Inferior parietal cortex (tissue), 1 donor: Measurements from ENCODE around the gene PLCG2.
"Not testable (repeated sequence)": the region's sequence is repeated elsewhere in the genome, so short reads cannot be mapped to it uniquely, and the experiment has no call there.

Source experiments
- DNase-seq: peaks from one replicate; pipeline ENCODE4 v3.0.0-alpha.2; 2016; ENCODE audit errors: extremely low spot score

The PLCG2 gene

DNA sequence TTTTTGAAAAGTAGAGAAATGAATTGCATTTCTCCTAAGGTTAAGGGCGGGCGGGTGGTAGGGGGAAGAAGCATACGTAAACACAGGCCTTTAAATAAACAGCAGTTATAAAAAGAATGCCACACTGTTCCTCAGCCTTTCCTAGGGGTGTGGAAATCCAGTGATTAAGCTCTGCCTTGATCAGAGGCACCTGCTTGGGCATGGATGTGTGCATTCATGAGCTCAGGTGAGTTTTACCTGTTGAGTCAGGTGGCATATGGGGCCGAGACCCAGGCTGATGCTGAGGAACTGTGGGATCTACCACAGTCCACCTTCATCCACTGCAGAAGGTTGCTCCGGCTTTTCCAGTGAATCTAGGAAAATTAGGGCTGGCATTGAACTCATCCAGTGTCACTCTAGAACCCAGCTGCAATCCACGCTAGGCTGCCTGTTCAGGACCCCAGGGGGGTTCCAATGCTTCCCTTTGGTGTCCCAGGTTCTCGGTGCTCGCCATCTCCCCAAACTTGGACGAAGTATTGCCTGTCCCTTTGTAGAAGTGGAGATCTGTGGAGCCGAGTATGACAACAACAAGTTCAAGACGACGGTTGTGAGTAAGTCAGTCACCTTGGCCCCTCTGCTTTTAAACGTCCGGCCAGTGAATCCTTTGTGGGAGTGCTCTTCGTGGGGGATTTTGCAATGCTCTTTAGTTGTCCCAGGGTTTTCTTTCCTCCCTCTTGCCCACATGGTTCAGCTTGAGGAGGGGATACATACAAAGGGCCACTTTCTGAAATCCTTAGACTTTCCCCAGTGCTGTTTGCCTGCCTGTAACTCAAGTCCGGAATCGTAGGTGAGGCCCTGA, 159.5 kb downstream of the PLCG2 start:
- no peak for DNase-seq

DNA sequence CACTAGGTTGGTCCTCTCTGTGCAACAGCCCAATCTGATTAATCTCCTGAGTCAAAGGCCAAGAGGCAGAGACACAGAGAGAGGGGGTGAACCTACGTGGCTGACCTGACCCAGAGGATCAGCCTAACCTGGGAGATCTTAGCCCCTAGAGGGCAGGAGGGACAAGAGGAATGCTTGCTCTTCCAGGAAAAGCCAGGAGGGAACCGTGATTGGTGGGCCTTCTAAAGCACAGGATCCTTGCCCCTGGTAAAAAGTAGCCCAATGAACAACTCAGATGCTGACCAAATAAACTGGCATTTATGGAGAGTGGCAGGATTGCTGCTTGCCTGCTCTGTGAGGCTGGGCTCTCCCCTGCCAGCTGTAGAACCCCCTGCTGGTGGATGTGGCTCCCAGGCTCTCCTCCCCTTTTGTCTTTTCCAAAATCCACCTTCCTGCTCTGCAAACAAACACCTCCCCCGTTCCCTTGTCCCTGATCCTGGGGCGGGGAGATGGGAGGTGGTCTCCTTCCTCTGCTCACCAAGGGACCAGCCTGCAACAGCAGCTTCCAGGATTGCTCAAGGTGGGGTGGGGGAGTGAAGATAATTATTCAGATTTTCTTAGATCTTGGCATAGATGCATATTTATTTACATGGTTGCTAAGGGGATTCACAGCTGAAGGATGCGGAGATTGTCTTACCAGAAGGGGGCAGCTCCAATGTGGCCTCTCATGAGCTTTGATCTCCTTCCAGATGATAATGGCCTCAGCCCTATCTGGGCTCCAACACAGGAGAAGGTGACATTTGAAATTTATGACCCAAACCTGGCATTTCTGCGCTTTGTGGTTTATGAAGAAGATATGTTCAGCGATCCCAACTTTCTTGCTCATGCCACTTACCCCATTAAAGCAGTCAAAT, 160.3 kb downstream of the PLCG2 start:
- DNase-seq = no peak

DNA sequence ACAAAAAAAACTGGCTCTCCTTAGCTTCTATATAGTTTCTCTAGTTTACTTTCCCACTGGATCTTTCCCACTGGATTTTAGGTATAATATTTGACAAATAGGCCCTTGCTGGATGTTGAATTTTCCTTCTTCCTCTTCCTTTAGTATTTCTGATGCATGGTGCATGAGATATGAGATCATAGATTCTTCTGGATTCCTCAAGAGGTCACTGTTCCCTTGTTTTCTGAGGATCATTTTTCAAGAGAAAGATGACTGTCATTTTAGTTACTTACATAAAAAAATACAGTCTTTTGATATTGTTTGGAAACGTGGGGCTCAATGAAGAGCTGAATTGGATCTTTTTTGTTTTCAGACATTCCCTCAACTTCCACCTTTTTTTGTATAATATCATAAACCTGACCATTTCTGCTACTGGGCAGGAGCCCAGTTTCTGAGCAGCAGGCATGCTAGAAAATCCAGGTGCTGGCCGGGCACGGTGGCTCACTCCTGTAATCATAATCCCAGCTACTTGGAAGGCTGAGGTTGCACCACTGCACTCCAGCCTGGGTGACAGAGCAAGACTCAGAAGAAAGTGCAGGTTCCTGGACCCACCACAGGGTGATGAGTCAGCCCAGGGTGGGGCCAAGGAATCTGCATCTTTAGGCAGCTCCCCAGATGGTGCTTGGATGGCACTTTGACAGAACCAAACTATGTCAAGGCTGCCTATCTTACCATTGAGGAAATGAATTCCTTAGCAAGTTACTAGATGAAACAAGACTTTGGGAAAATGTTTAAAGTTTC, 161.9 kb downstream of the PLCG2 start:
- DNase-seq = peak; percentile 51

DNA sequence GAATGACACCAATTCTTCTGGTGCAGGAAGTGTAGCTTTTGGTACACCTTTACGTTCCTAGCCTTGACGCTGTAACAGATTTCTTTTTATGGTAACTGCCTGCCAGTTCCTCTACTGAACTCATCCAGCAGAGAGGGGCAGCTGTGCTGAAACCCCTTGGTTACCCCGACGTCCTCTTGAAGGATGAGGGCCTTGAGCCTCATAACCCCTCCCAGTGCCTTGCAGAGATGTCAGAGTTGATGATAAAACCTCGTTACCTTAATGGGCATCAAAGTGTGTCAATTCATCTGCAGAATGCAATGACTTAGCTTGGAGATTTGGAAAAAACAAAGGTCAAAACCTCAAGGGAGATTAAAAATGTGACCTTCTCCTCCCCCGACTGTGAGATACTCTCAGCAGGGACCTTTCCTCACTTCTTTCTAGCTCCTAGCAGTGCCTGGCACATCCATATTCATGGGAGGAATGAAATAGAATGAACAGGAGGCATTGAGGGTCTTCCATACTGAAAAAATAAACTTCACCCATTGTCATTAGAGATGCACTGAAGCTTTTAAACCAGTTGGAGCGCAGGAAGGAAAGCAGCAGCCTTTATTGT, 163.0 kb downstream of the PLCG2 start:
- no peak for DNase-seq

- no peak for DNase-seq
Observed at GRCh38 chr16:81945665-81946064, 166.6 kb downstream of the PLCG2 start.

DNA sequence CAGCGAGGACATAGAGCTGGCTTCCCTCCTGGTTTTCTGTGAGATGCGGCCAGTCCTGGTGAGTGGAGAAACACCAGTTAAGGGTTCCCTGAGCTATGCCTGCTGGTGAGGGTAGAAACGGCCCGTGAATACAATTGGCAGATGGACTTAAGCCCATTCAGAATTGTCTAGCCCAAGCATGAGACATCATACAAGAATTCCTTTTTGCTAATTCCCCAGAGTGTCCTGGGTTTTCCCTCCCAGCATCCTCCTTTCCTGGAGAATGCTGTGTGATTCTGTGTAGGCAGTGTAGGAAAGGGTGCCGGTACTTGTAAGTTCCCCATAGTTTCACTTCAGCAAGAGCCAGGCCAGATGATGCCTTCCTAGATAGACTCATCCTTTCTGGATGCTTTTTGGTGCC, 167.1 kb downstream of the PLCG2 start:
- no peak for DNase-seq

GRCh38 chr16:81951564-81951963, 172.5 kb downstream of the PLCG2 start:
- no peak for DNase-seq

- no peak for DNase-seq
Observed at GRCh38 chr16:81956213-81956948, 177.3 kb downstream of the PLCG2 start.

DNA sequence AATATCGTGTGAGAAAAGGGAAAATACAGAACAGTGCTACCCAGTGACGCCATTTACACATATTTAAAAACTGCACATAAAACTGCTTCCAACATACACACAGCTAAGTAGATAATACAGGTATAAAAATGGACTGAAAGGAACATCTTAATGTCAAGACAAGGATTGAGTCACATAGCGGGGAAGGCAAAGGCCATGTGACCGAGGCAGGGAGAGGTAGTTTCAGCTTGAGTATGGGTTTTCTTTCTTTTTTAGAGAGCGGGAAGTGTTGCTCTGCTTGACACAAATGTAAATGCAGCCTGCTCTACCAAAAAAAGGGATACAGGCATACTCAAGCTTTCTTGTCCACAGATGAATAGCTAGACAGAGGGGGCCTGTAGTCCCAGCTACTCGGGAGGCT, 185.7 kb downstream of the PLCG2 start:
- no peak for DNase-seq

DNA sequence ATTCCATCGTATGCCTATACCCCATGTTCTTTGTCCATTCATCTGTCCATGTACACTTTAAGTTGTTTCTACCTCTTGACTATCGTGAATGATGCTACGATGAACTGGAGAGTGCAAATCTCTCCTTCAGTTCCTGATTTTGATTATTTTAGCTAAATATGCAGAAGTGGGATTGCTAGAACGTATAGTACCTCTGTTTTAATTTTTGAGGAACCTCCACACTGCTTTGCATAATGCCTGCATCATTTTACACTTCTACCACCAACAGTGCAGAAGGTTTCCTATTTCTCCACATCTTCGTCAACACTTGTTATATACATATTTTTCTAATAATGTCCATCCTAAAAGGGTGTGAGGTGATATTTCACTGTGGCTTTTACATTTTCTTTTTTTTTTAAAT, 188.3 kb downstream of the PLCG2 start:
- no peak for DNase-seq

- no peak for DNase-seq
Observed at GRCh38 chr16:81971853-81972252, 192.8 kb downstream of the PLCG2 start.

- DNase-seq = no peak
Observed at GRCh38 chr16:81973737-81974136, 194.6 kb downstream of the PLCG2 start.

- DNase-seq = no peak
Observed at GRCh38 chr16:81975637-81976036, 196.5 kb downstream of the PLCG2 start.

DNA sequence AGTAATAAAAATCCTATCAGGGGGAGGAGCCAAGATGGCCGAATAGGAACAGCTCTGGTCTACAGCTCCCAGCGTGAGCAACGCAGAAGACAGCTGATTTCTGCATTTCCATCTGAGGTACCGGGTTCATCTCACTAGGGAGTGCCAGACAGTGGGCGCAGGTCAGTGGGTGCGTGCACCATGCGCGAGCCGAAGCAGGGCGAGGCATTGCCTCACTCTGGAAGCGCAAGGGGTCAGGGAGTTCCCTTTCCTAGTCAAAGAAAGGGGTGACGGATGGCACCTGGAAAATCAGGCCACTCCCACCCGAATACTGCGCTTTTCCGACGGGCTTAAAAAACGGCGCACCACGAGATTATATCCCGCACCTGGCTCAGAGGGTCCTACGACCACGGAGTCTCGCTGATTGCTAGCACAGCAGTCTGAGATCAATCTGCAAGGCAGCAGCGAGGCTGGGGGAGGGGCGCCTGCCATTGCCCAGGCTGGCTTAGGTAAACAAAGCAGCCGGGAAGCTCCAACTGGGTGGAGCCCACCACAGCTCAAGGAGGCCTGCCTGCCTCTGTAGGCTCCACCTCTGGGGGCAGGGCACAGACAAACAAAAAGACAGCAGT, 198.3 kb downstream of the PLCG2 start:
- not testable (repeated sequence) for DNase-seq

DNA sequence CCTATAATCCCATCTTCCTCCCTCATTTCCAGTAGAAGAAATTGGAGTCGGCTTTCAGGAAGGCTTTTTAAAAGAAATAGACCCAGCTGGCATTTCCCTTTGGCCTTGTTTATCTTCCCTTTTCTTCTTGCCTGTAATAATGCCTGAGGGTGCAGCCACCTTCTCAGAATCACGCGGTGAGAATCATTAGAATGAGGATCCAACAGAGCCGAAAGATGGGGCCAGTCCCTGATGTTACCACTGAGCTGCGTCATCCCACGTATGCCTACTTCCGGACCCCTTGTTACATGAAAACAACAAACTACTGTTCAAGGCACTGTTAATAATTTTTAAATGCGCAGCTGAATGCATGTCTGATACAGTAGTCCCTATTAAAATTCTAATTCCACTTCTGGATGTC, 208.0 kb downstream of the PLCG2 start:
- DNase-seq = no peak

DNA sequence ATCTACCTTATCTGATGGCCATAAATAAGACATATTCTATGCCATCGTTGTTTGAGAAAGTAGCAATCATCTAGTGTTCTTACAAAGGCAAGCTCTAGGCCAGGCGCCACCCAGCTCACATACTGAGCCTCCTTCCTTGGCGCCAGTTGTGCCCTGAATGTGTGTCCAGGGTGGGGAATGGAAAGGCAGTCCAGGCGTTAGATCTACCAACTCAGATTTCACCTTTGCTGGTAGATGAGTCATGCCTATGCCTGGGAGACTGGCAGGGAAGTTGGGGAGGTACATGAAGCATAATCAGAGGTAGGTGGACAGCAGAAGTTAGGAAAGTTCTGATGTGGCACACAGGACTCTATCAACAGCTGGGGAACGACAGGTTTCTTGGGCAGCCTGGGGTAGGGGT, 208.6 kb downstream of the PLCG2 start:
- DNase-seq = no peak

- DNase-seq = no peak
Observed at GRCh38 chr16:81992859-81993258, 213.8 kb downstream of the PLCG2 start.

GRCh38 chr16:81994485-81994884, 215.4 kb downstream of the PLCG2 start:
- DNase-seq = no peak

DNA sequence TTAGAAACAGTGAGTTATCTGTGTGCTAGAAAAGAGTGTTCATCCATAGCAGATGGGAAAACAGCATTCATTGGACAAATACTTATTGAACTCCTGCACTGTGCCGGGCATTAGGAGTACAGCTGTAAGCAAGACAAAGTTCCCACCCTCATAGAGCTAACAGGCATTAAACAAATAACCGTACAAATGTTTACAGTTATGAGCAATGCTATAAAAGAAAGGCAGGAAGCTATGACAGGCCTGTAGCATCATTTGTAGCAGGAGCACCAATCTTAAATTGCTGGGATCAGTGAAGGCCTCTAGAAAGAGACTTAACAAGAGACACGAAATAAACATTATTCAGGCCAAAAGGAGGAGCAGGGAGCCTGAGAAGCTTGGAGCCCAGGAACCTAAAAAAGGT, 216.6 kb downstream of the PLCG2 start:
- no peak for DNase-seq

DNA sequence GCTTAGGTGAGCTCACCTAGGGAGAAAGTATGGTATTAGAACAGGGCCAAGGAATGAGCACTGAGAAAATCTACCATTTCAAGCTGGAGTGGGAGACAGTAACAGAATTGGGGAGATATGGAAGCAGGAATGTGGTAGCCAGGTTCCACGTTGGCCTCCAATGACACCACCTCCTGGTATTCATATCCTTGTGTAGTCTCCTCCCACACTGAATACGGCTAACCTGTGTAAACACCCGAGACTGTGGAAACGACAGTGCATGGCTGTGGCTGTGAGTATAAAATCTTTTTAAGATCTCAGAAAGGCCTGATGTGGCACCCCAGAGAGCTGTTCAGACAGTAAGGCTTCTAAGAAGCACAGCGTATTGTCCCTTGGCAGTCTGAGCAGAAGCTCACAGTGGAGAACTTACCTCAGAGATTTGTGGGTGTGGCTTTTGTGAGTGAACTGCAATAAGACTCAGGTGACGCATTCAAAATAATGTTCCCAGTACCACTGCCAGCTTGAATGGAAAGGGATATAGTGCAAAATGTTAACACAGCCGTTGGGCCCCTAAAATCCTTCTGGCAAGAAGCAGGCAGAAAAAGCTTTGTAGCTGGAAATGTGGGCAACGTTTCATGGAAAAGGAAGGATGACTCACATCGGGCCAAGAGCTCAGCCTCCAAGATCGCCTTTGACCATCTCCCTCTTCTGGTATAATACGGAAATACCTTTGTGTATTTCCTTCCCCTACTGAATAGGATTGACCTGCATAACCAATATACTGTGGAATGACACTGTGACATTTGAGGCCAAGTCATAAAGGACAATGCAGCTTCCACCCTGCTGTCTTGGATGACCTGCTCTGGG, 217.8 kb downstream of the PLCG2 start:
- DNase-seq = no peak
